ENCODE data around the gene HYDIN.
"Not testable (repeated sequence)": the region's sequence is repeated elsewhere in the genome, so short reads cannot be mapped to it uniquely, and the experiment has no call there.

The HYDIN gene

DNA sequence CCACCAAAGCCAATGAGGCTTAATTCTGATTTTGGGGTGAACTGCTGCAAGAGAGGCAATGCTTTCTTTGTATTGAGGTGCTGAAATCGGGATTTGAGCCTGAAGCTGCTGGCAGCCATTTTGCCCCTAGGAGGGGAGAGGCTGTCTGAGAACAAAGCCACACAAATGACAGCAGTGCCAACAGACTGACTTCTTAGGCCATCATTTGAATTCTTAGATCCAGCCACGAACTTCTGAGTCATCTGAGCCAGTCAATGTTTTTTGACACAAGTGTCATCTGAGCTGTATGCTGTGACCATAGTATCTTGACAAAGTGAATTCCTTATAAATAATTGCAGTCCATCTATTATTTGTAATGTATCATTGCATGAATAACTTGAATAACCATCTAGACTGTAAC, 29.0 kb downstream of the HYDIN start:
- FAIRE-seq (no peak), DNase-seq (ENCODE audit: insufficient read length, low spot score) (no peak)

DNA sequence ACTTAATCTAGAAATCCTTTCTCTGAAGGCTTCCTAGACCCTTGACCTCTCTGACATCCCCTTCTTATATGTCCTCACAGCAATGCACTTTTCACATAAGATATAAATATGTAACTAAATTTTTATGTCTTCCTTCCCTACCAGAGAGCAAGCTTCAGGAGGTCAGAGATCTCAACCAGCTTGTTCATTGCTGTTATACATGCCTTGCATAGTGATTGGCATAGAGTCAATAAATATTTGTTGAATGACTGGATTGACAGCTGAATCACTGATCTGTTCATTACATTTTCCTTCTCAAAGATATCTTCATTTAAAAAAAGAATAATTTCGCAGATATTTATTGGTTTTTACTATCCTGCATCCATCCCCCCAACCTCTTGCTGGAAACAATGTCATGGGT, 29.5 kb downstream of the HYDIN start:
- FAIRE-seq = no peak
- TF ChIP-seq POLR2AphosphoS5 (IDR thresholded peaks at IDR 0.05; ENCODE audit: low read depth, low read length) = no peak
- no peak for TF ChIP-seq TAF1 (IDR thresholded peaks at IDR 0.05; ENCODE audit: low read depth, low read length)
- TF ChIP-seq PAX5 (IDR thresholded peaks at IDR 0.05; ENCODE audit: insufficient read depth, low read length, severe bottlenecking) = no peak
- TF ChIP-seq POU2F2 (IDR thresholded peaks at IDR 0.05; ENCODE audit: low read depth, low read length) = no peak
- TF ChIP-seq SPI1 (IDR thresholded peaks at IDR 0.05; ENCODE audit: low read depth, low read length) = no peak
- no peak for TF ChIP-seq POLR2A (IDR thresholded peaks at IDR 0.05; ENCODE audit: low read depth, low read length)

More for the DNA sequence above, 29.0 kb downstream of the HYDIN start:
- TF ChIP-seq POLR2AphosphoS5 (IDR thresholded peaks at IDR 0.05; ENCODE audit: low read depth, low read length) (no peak), TAF1 (IDR thresholded peaks at IDR 0.05; ENCODE audit: low read depth, low read length) (no peak), POU2F2 (IDR thresholded peaks at IDR 0.05; ENCODE audit: low read depth, low read length) (no peak)

DNA sequence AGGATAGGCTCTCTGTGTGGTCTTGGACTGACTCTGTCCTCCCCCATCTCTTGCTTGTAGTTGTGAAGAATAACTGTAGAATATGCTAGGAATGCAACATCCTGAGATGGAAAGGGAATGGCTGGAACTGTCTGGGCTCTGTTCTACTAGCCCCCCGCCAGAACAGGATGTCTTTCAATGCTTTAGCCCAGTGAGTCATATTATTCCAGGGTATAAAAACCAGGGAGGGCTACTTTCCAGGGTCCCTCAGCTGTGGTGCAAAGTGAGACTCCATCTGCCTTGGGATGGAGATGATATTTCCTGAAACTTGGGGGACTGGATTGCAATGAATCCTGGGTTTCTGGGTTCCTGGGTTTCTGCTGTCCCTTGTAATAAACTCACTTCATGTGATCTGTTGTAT, 32.1 kb downstream of the HYDIN start:
- DNase-seq (ENCODE audit: insufficient read length, low spot score) = no peak
- FAIRE-seq = no peak
- TF ChIP-seq SPI1 (IDR thresholded peaks at IDR 0.05; ENCODE audit: low read depth, low read length) = no peak

More for the DNA sequence above, 29.5 kb downstream of the HYDIN start:
- no peak for DNase-seq (ENCODE audit: insufficient read length, low spot score)

- FAIRE-seq (no peak), DNase-seq (ENCODE audit: insufficient read length, low spot score) (no peak)
- TF ChIP-seq POU2F2 (IDR thresholded peaks at IDR 0.05; ENCODE audit: low read depth, low read length) (no peak), PAX5 (IDR thresholded peaks at IDR 0.05; ENCODE audit: insufficient read depth, low read length, severe bottlenecking) (no peak), POLR2AphosphoS5 (IDR thresholded peaks at IDR 0.05; ENCODE audit: low read depth, low read length) (no peak), SPI1 (IDR thresholded peaks at IDR 0.05; ENCODE audit: low read depth, low read length) (no peak), TAF1 (IDR thresholded peaks at IDR 0.05; ENCODE audit: low read depth, low read length) (no peak), POLR2A (IDR thresholded peaks at IDR 0.05; ENCODE audit: low read depth, low read length) (no peak)
Measured at GRCh38 chr16:71192387-71192786, 38.1 kb downstream of the HYDIN start.

- TF ChIP-seq SPI1 (IDR thresholded peaks at IDR 0.05; ENCODE audit: low read depth, low read length) = no peak
- no peak for FAIRE-seq
- no peak for DNase-seq (ENCODE audit: insufficient read length, low spot score)
Measured at GRCh38 chr16:71188956-71189712, 41.4 kb downstream of the HYDIN start.

GRCh38 chr16:71185347-71185746, 45.2 kb downstream of the HYDIN start:
- no peak for DNase-seq (ENCODE audit: insufficient read length, low spot score)
- FAIRE-seq = no peak
- TF ChIP-seq TAF1 (IDR thresholded peaks at IDR 0.05; ENCODE audit: low read depth, low read length) (no peak), PAX5 (IDR thresholded peaks at IDR 0.05; ENCODE audit: insufficient read depth, low read length, severe bottlenecking) (no peak), POU2F2 (IDR thresholded peaks at IDR 0.05; ENCODE audit: low read depth, low read length) (no peak)

DNA sequence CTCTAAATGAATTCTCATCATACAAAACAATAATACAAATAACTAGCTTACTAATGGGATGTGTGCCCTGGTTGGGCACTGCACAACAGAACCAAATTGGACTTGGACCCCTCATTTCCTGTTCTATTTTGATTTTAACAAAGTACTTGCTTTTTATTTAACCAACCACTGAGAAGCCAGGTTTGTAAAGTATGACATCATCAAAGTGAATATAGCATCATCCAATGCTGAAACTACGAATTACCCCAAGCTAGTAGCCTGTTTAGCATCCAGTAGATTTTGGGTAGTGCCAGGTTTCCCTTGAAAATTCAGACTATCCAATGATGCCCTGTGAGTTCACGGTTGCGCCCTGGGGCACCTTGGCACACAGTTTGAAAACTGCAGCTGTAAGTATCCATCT, 51.0 kb downstream of the HYDIN start:
- no peak for DNase-seq (ENCODE audit: insufficient read length, low spot score)
- FAIRE-seq = no peak
- TF ChIP-seq TAF1 (IDR thresholded peaks at IDR 0.05; ENCODE audit: low read depth, low read length) (no peak), PAX5 (IDR thresholded peaks at IDR 0.05; ENCODE audit: insufficient read depth, low read length, severe bottlenecking) (no peak), POU2F2 (IDR thresholded peaks at IDR 0.05; ENCODE audit: low read depth, low read length) (no peak)

DNA sequence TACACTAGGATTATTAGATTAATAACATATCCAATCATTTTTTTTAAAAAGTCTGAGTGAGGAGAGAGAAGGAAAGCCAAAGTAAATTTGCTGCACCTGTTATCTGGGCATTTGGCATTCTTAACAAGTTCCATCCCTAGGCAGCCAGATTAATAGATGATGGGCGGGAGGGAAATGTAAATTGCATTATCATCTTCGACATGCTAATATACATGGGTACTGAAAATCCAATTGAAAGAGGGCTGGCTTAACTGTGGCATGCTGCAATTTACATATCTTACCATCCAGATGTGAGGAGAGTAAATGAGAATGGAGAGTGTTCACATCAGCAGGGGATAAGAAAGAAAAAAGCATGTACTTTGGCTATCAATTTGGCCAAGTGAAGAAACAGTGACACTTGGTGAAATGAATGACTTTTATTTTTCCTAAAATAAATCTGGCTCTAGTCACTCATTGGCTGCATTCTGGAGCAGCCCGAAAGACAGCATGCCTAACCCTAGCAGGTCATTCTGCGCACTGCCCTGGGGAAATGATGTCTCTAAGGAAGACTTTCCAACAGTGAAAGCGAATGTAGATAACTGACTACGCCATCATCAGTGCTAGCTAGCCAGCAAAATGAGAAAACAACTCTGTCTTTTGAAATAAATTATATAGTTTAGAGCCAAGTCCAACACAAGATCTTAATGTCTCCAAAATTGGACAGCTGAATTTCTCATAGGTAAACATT, 57.9 kb downstream of the HYDIN start:
- no peak for FAIRE-seq
- TF ChIP-seq SPI1 (IDR thresholded peaks at IDR 0.05; ENCODE audit: low read depth, low read length) (no peak), PAX5 (IDR thresholded peaks at IDR 0.05; ENCODE audit: insufficient read depth, low read length, severe bottlenecking) (no peak), POLR2A (IDR thresholded peaks at IDR 0.05; ENCODE audit: low read depth, low read length) (no peak), POU2F2 (IDR thresholded peaks at IDR 0.05; ENCODE audit: low read depth, low read length) (no peak), POLR2AphosphoS5 (IDR thresholded peaks at IDR 0.05; ENCODE audit: low read depth, low read length) (no peak)
- no peak for DNase-seq (ENCODE audit: insufficient read length, low spot score)

- not testable (repeated sequence) for DNase-seq (ENCODE audit: insufficient read length, low spot score); FAIRE-seq
Measured at GRCh38 chr16:71161007-71161406, 69.5 kb downstream of the HYDIN start.

GRCh38 chr16:71157278-71157677, 73.2 kb downstream of the HYDIN start:
- not testable (repeated sequence) for FAIRE-seq; DNase-seq (ENCODE audit: insufficient read length, low spot score)

DNA sequence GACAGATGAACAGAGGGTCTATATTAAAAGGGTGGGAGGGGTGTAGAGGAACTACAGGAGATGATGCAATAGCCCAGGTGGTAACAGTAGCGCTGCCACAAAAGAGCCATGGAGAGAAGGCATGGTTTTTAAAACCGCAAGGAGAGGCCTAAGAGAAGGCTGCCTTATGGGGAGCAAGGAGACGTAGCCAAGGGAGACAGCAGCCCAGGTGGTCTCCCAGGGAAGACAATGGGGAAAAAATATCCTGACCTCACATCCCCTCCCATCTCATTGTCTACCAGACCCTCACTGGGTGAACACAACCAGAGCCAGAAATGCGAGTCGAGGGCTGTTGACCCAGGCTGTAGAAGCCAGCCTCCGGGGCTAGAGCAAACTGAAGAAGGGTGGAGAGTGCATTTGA, 77.2 kb downstream of the HYDIN start:
- DNase-seq (ENCODE audit: insufficient read length, low spot score); FAIRE-seq: not testable (repeated sequence)

GRCh38 chr16:71151654-71152053, 78.9 kb downstream of the HYDIN start:
- FAIRE-seq; DNase-seq (ENCODE audit: insufficient read length, low spot score): not testable (repeated sequence)

GRCh38 chr16:71143246-71143645, 87.3 kb downstream of the HYDIN start:
- FAIRE-seq = not testable (repeated sequence)

GRCh38 chr16:71110565-71110964, 120.0 kb downstream of the HYDIN start:
- DNase-seq (ENCODE audit: insufficient read length, low spot score); FAIRE-seq: not testable (repeated sequence)

More at GRCh38 chr16:71143246-71143645, 87.3 kb downstream of the HYDIN start:
- not testable (repeated sequence) for DNase-seq (ENCODE audit: insufficient read length, low spot score)

DNA sequence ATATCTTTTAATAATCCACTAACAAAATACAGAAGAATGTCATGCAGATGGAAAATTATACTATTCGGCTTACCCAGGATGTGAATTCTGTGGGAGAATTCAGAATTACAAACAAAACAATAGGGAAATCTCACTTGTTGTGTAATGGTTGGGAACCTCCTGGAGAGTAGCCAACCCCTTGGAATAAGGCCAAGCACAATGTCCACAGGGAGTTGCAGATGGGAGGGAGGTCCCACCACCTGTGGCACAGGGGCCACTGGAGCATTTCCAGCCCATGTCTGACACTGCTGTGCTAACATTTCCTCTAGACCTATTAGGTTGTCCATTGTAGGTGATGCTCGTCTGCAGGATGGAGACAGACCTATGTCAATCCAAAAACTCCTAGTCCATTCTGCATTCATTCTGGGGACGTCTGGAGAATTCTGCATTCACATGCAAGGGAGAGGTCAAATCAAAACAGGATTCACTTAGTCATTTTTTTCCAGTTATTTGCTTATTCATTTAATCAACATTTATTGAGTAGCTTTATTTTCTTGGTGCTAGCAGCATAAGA, 120.8 kb downstream of the HYDIN start:
- not testable (repeated sequence) for FAIRE-seq

DNA sequence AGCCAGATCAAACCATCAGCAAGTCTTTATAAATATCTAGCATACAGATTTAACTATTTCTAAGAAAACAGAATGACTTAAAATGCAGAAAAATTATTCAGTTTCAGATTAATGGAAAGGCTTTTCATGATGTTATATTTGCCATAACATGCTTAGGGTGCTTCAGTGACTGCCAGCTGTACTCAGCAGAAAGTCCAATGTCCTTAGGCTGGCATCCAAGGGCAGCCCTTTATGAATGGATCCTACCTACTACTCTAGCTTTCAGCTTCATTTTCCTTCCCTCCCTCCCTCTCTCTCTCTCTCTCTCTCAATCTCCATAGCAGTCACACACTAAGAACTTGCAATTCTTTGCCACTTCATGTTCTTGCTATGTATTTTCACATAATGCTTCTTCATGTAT, 124.6 kb downstream of the HYDIN start:
- not testable (repeated sequence) for DNase-seq (ENCODE audit: insufficient read length, low spot score); FAIRE-seq

More for the DNA sequence above, 120.8 kb downstream of the HYDIN start:
- not testable (repeated sequence) for DNase-seq (ENCODE audit: insufficient read length, low spot score)

Data from GM12891 (cell line).